ENCODE measurements around the gene RHPN2.
A peak's percentile ranks its signal among the peaks of the same experiment; 100 is the strongest.

Gene RHPN2

GRCh38 chr19:33064792-33065550 lies at the start of gene RHPN2:
Gene RHPN2 (minus strand): TSS chr19:33064888. CDS start chr19:33064852, 36 bp downstream.
- DNase-seq, result no peak

GRCh38 chr19:33114312-33114711 lies 49.6 kb upstream of the RHPN2 start:
- DNase-seq, result no peak

GRCh38 chr19:33111587-33111986 lies 46.9 kb upstream of the RHPN2 start:
- DNase-seq, result no peak

GRCh38 chr19:33110137-33110910 lies 45.6 kb upstream of the RHPN2 start:
- no peak for DNase-seq

- DNase-seq, result no peak
These were observed 43.5 kb upstream of the RHPN2 start for GRCh38 chr19:33108161-33108560.

- DNase-seq, result no peak
These were observed 38.2 kb upstream of the RHPN2 start for GRCh38 chr19:33102893-33103292.

GRCh38 chr19:33100894-33101644 lies 36.4 kb upstream of the RHPN2 start:
- no peak for DNase-seq

GRCh38 chr19:33098055-33098534 lies 33.4 kb upstream of the RHPN2 start:
- DNase-seq, result no peak

- DNase-seq, result no peak
These were observed 31.3 kb upstream of the RHPN2 start for GRCh38 chr19:33096005-33096404.

- DNase-seq, result no peak
These were observed 29.9 kb upstream of the RHPN2 start for GRCh38 chr19:33094436-33095067.

- DNase-seq, result no peak
These were observed 28.9 kb upstream of the RHPN2 start for GRCh38 chr19:33093420-33094210.

- DNase-seq, result no peak
These were observed 25.5 kb upstream of the RHPN2 start for GRCh38 chr19:33090179-33090578.

- no peak for DNase-seq
These were observed 24.3 kb upstream of the RHPN2 start for GRCh38 chr19:33089010-33089409.

- no peak for DNase-seq
These were observed 22.3 kb upstream of the RHPN2 start for GRCh38 chr19:33086955-33087354.

GRCh38 chr19:33085570-33086128 lies 21.0 kb upstream of the RHPN2 start:
- DNase-seq, result no peak

- DNase-seq, result peak; percentile 54
These were observed 16.3 kb upstream of the RHPN2 start, which contains the start of gene GPATCH1 for GRCh38 chr19:33080761-33081681. Gene GPATCH1 (plus strand): TSS chr19:33081181. CDS start chr19:33081194, 13 bp downstream.

- DNase-seq, result no peak
These were observed 10.8 kb upstream of the RHPN2 start for GRCh38 chr19:33075519-33075918.

- no peak for DNase-seq
These were observed 7.2 kb upstream of the RHPN2 start for GRCh38 chr19:33071887-33072286.

- DNase-seq, result no peak
These were observed 2.4 kb upstream of the RHPN2 start for GRCh38 chr19:33067121-33067520.

GRCh38 chr19:33066543-33066942 lies 1.9 kb upstream of the RHPN2 start:
- no peak for DNase-seq

- no peak for DNase-seq
These were observed 263 bp downstream of the RHPN2 start for GRCh38 chr19:33064458-33064791.
